H1 (cell line): ENCODE results near the gene MROH2B. TPM values are rescaled to one million over a fixed set of nuclear protein-coding genes. Genes with fewer than 3 reads are reported as not detected.

Experiments
- CTCF ChIA-PET: fragments of 300-600 bp; sonication (Branson Sonifier 250); formaldehyde crosslinking; loops from one replicate; lab custom pipeline; 2021; ENCODE audit not compliant: partially characterized antibody; lab: Charles Lee
- POLR2A ChIA-PET: fragments of 300-600 bp; sonication (Branson Sonifier 250); formaldehyde crosslinking; loops from one replicate; lab custom pipeline; 2021; ENCODE audit warnings: inconsistent platforms; ENCODE audit not compliant: partially characterized antibody; lab: Charles Lee
- DNase-seq, 2 experiments: peaks; one replicate each; pipeline versions ENCODE4 v3.0.0 to v3.0.0-alpha.2; 2010 to 2022; ENCODE audit warnings: low spot score in 2 of 2, low read depth in 1 of 2, mixed read lengths in 1 of 2
- FAIRE-seq: peaks from 2 replicates; lab custom pipeline; 2011; peaks lifted over from hg19 to GRCh38; lab: Jason Lieb, UNC
- H2AFZ ChIP-seq: 2 replicates; pipeline ENCODE4 v1.8.1; 2012; ENCODE audit warnings: low read length, inconsistent platforms
- H2AK5ac ChIP-seq: 2 replicates; pipeline ENCODE4 v1.6.1; 2013; ENCODE audit warnings: low read depth, low read length
- H2BK120ac ChIP-seq: replicated peaks from 2 replicates; pipeline ENCODE3; 2013; ENCODE audit warnings: low read depth, low read length, inconsistent platforms
- H2BK12ac ChIP-seq: 2 replicates; pipeline ENCODE4 v1.6.1; 2013; ENCODE audit warnings: low read depth, low read length
- H2BK15ac ChIP-seq: 2 replicates; pipeline ENCODE4 v1.6.1; 2013; ENCODE audit warnings: low read length
- H2BK20ac ChIP-seq: 2 replicates; pipeline ENCODE4 v1.6.1; 2013; ENCODE audit warnings: low read length
- H2BK5ac ChIP-seq: 2 replicates; pipeline ENCODE4 v1.6.1; 2013; ENCODE audit warnings: low read depth, low read length
- H3K14ac ChIP-seq: 2 replicates; pipeline ENCODE4 v1.6.1; 2013; ENCODE audit warnings: inconsistent platforms; ENCODE audit not compliant: insufficient read length
- H3K18ac ChIP-seq: 2 replicates; pipeline ENCODE4 v1.6.1; 2013; ENCODE audit warnings: low read length; ENCODE audit errors: extremely low read depth
- H3K23ac ChIP-seq: 2 replicates; pipeline ENCODE4 v1.6.1; 2013; ENCODE audit warnings: inconsistent platforms; ENCODE audit not compliant: insufficient read length
- H3K23me2 ChIP-seq: 2 replicates; pipeline ENCODE4 v1.6.1; 2013; ENCODE audit warnings: low read depth, low read length
- H3K27ac ChIP-seq: 2 replicates; pipeline ENCODE4 v1.6.1; 2011; ENCODE audit warnings: low read depth, low read length, inconsistent platforms
- H3K27me3 ChIP-seq, 4 experiments: replicated peaks in 1 of 4; 1 replicate in 1 of 4; 2 replicates in 3 of 4; pipeline versions ENCODE4 v1.6.1 to v1.8.1; 2011 to 2013; ENCODE audit warnings: low read length in 3 of 4, mild to moderate bottlenecking in 3 of 4, inconsistent platforms in 2 of 4, mixed read lengths in 2 of 4, moderate library complexity in 1 of 4; ENCODE audit not compliant: control insufficient read depth in 3 of 4, insufficient read depth in 3 of 4; ENCODE audit errors: extremely low read depth in 1 of 4
- H3K36me3 ChIP-seq, 4 experiments: 2 replicates each; pipeline versions ENCODE4 v1.6.1 to v1.8.1; 2011 to 2013; ENCODE audit warnings: mild to moderate bottlenecking in 4 of 4, low read length in 3 of 4, moderate library complexity in 2 of 4, control low read depth in 1 of 4, inconsistent platforms in 1 of 4; ENCODE audit not compliant: insufficient read depth in 4 of 4, control insufficient read depth in 2 of 4
- H3K4ac ChIP-seq: replicated peaks from 2 replicates; pipeline ENCODE3; 2013; ENCODE audit warnings: low read length, low read depth, mixed read lengths, inconsistent platforms; ENCODE audit not compliant: insufficient read length
- H3K4me1 ChIP-seq, 4 experiments: replicated peaks in 1 of 4; 1 replicate in 1 of 4; 2 replicates in 3 of 4; pipeline versions ENCODE4 v1.6.1 to v1.8.1; 2011 to 2013; ENCODE audit warnings: low read length in 3 of 4, inconsistent platforms in 2 of 4, mixed read lengths in 1 of 4; ENCODE audit not compliant: insufficient read depth in 4 of 4, control insufficient read depth in 3 of 4
- H3K4me2 ChIP-seq, 2 experiments: 2 replicates each; pipeline versions ENCODE4 v1.6.1 to v1.8.1; 2011 to 2013; ENCODE audit warnings: low read depth in 2 of 2, low read length in 2 of 2, control low read depth in 1 of 2, inconsistent platforms in 1 of 2, mild to moderate bottlenecking in 1 of 2; ENCODE audit not compliant: insufficient read depth in 1 of 2
- H3K4me3 ChIP-seq, 4 experiments: fragments of 200-600, 300-600 bp in 1 of 4; sonication (generic), shearing (Covaris generic), sonication (Bioruptor Twin) in 1 of 4; 2 replicates each; pipeline versions ENCODE4 v1.5.1 to v1.8.1; 2011 to 2016; ENCODE audit warnings: low read length in 4 of 4, low read depth in 3 of 4, control low read depth in 2 of 4, inconsistent platforms in 2 of 4, mild to moderate bottlenecking in 2 of 4, mixed read lengths in 1 of 4, moderate library complexity in 1 of 4; ENCODE audit not compliant: insufficient read depth in 2 of 4; ENCODE audit errors: extremely low read depth in 1 of 4
- H3K56ac ChIP-seq: replicated peaks from 2 replicates; pipeline ENCODE3; 2013; ENCODE audit warnings: low read depth, mild to moderate bottlenecking, mixed read lengths, low read length, inconsistent platforms; ENCODE audit not compliant: insufficient read length
- H3K79me1 ChIP-seq: 2 replicates; pipeline ENCODE4 v1.6.1; 2013; ENCODE audit warnings: low read depth, low read length, control low read depth
- H3K79me2 ChIP-seq, 2 experiments: 2 replicates each; pipeline versions ENCODE4 v1.6.1 to v1.8.1; 2012 to 2013; ENCODE audit warnings: low read length in 2 of 2, mild to moderate bottlenecking in 2 of 2, inconsistent platforms in 1 of 2; ENCODE audit not compliant: insufficient read depth in 2 of 2, control insufficient read depth in 1 of 2
- H3K9ac ChIP-seq, 4 experiments: replicated peaks in 1 of 4; 1 replicate in 1 of 4; 2 replicates in 3 of 4; pipeline versions ENCODE4 v1.6.1 to v1.8.1; 2011 to 2013; ENCODE audit warnings: low read depth in 3 of 4, low read length in 3 of 4, control low read depth in 2 of 4, mild to moderate bottlenecking in 2 of 4, moderate library complexity in 2 of 4, inconsistent platforms in 1 of 4; ENCODE audit errors: extremely low read depth in 1 of 4
- H3K9me3 ChIP-seq, 2 experiments: 2 replicates each; pipeline versions ENCODE4 v1.6.1 to v1.8.1; 2012 to 2013; ENCODE audit warnings: mild to moderate bottlenecking in 2 of 2, moderate library complexity in 2 of 2, control low read depth in 1 of 2, inconsistent platforms in 1 of 2, low read depth in 1 of 2, low read length in 1 of 2, mixed read lengths in 1 of 2; ENCODE audit not compliant: insufficient read depth in 2 of 2
- H4K20me1 ChIP-seq, 2 experiments: replicated peaks in 1 of 2; 2 replicates each; pipeline versions ENCODE3 to v1.8.1; 2011 to 2013; ENCODE audit warnings: inconsistent platforms in 2 of 2, low read length in 2 of 2, mild to moderate bottlenecking in 1 of 2; ENCODE audit not compliant: insufficient read depth in 2 of 2, control insufficient read depth in 1 of 2
- H4K5ac ChIP-seq: 2 replicates; pipeline ENCODE4 v1.6.1; 2013; ENCODE audit warnings: low read length, low read depth, mixed read lengths, inconsistent platforms; ENCODE audit not compliant: insufficient read length
- H4K8ac ChIP-seq: 2 replicates; pipeline ENCODE4 v1.8.0; 2013; ENCODE audit warnings: mild to moderate bottlenecking, moderate library complexity, low read length, inconsistent platforms; ENCODE audit not compliant: insufficient read depth; ENCODE audit errors: extremely low read depth
- H4K91ac ChIP-seq: replicated peaks from 2 replicates; pipeline ENCODE3; 2013; ENCODE audit warnings: low read length, mixed read lengths, inconsistent platforms; ENCODE audit not compliant: insufficient read length
- CHD2 ChIP-seq: IDR thresholded peaks from 2 replicates; pipeline ENCODE4 v1.6.1; 2012; ENCODE audit warnings: low read length, improper control_type of control experiment
- CTBP2 ChIP-seq: IDR thresholded peaks from 2 replicates; pipeline ENCODE4 v1.7.0; 2011; ENCODE audit warnings: borderline replicate concordance, mild to moderate bottlenecking, moderate library complexity, mixed read lengths, low read length; ENCODE audit not compliant: insufficient read depth, insufficient read length
- HDAC6 ChIP-seq: IDR thresholded peaks from one replicate; pipeline ENCODE4 v1.7.1; 2012; ENCODE audit warnings: low read depth, mild to moderate bottlenecking, inconsistent platforms, low read length, moderate library complexity
- POLR2A ChIP-seq, 2 experiments: IDR thresholded peaks; 1 replicate in 1 of 2; 2 replicates in 1 of 2; pipeline ENCODE4 v1.6.1; 2011; ENCODE audit warnings: low read depth in 2 of 2, low read length in 2 of 2, mild to moderate bottlenecking in 2 of 2; ENCODE audit errors: control extremely low read depth in 1 of 2
- POU5F1 ChIP-seq: IDR thresholded peaks from 2 replicates; pipeline ENCODE4 v1.6.1; 2011; ENCODE audit warnings: low read depth, mild to moderate bottlenecking, low read length, moderate library complexity
- RFX5 ChIP-seq: IDR thresholded peaks from 2 replicates; pipeline ENCODE4 v1.6.1; 2011; ENCODE audit warnings: low read depth, low read length, improper control_type of control experiment, borderline replicate concordance
- SP2 ChIP-seq: IDR thresholded peaks from 2 replicates; pipeline ENCODE4 v1.6.1; 2012; ENCODE audit warnings: mild to moderate bottlenecking, low read length, inconsistent platforms
- TAF7 ChIP-seq: optimal IDR thresholded peaks from 2 replicates; pipeline ENCODE3; 2011; ENCODE audit warnings: low read depth, mild to moderate bottlenecking, inconsistent platforms, low read length, moderate library complexity, borderline replicate concordance
- WGBS, 2 experiments: shearing (Covaris generic) in 1 of 2; methylation state at CpG; one replicate each; pipeline versions ENCODE4 v1.1.6 to v1.1.7; 2013 to 2015; ENCODE audit warnings: low lambda C conversion rate in 2 of 2, mixed read lengths in 2 of 2, inconsistent platforms in 1 of 2, low coverage in 1 of 2, missing lambda C conversion rate in 1 of 2; ENCODE audit not compliant: insufficient replicate concordance in 2 of 2, insufficient coverage in 1 of 2, insufficient read length in 1 of 2; ENCODE audit errors: extremely low coverage in 1 of 2, missing lambda C conversion rate in 1 of 2; 5-methylcytosine and 5-hydroxymethylcytosine counted together
- polyA plus RNA-seq, 7 experiments: library from polyadenylated mRNA; depleted of rRNA in 3 of 7; stranded (reverse) in 5 of 7; unstranded in 2 of 7; fragments of >200 nt in 5 of 7; fragments of 200-250 nt in 2 of 7; gene quantifications; 1 replicate in 5 of 7; 2 replicates in 1 of 7; 4 replicates in 1 of 7; pipeline versions ENCODE4 v1.2.1 to v1.2.3, GENCODE V29; 2011 to 2013; ENCODE audit warnings: missing spikeins in 2 of 7, mixed read lengths in 2 of 7
- total RNA-seq: library from RNA; stranded (reverse); fragmentation: NEBNext Ultra II Directional; extraction: Animal tissue kit (Norgen Biotek cat#: 25700); gene quantifications from 2 replicates; pipeline ENCODE4 v1.2.1, GENCODE V29; 2021

Gene MROH2B
- total and polyA plus RNA-seq, 2 of the 8 experiments (the other 6 are each of a cell fraction or from before 2014, with no cell fraction given) = not detected

GRCh38 chr5:40960037-40960436 lies 111.1 kb downstream of the MROH2B start:
- Histone ChIP-seq H3K79me2 (no peaks in the 10 kb centered on the region), H3K23ac (no peak overlapping the region), H3K9me3 (peaks cover 0 to 6% of the 10 kb centered on the region in 2 experiments; a peak in 1 of 4 replicates), H3K14ac (no peak overlapping the region), H4K91ac (no peak overlapping the region), H3K4me3 (no peak overlapping the region), H2BK20ac (no peak overlapping the region), H3K23me2 (no peaks in the 10 kb centered on the region), H3K9ac (no peak overlapping the region), H4K20me1 (no peaks in the 10 kb centered on the region), H3K79me1 (no peaks in the 10 kb centered on the region), H2BK5ac (no peak overlapping the region), H4K5ac (no peak overlapping the region), H3K4me1 (0 out of 7 replicates have a peak, but pooled peaks cover 0 to 3% (median 0%) of the 10 kb centered on the region in 4 experiments), H2BK120ac (no peak overlapping the region), H3K4ac (no peak overlapping the region), H2AFZ (no peak overlapping the region), H3K18ac (no peak overlapping the region), H4K8ac (no peak overlapping the region), H3K27ac (no peak overlapping the region), H2BK15ac (no peak overlapping the region), H3K56ac (no peak overlapping the region), H2BK12ac (no peak overlapping the region), H3K27me3 (no peaks in the 10 kb centered on the region), H2AK5ac (no peak overlapping the region), H3K36me3 (no peaks in the 10 kb centered on the region), H3K4me2 (no peak overlapping the region)
- ChIA-PET POLR2A (no interaction called here), CTCF (no interaction called here)
- TF ChIP-seq CHD2 = no peak
- no peak for TF ChIP-seq SP2
- no peak for TF ChIP-seq RFX5
- no peak for TF ChIP-seq TAF7
- no peak for TF ChIP-seq POLR2A (IDR thresholded peaks at IDR 0.05; ENCODE audit: control extremely low read depth in 1 of 2, low read depth in 2 of 2, low read length in 2 of 2)
- no peak for TF ChIP-seq POU5F1
- no peak for TF ChIP-seq CTBP2
- TF ChIP-seq HDAC6 = no peak
- FAIRE-seq = no peak
- 81% methylated on average over 1 of the region's 1 CpG; no CpG with 5 or more reads in 1 of the 2 experiments for WGBS, 2 experiments
- no peak for DNase-seq
